Measurements from ENCODE around the gene GPRIN3.

The GPRIN3 gene

DNA sequence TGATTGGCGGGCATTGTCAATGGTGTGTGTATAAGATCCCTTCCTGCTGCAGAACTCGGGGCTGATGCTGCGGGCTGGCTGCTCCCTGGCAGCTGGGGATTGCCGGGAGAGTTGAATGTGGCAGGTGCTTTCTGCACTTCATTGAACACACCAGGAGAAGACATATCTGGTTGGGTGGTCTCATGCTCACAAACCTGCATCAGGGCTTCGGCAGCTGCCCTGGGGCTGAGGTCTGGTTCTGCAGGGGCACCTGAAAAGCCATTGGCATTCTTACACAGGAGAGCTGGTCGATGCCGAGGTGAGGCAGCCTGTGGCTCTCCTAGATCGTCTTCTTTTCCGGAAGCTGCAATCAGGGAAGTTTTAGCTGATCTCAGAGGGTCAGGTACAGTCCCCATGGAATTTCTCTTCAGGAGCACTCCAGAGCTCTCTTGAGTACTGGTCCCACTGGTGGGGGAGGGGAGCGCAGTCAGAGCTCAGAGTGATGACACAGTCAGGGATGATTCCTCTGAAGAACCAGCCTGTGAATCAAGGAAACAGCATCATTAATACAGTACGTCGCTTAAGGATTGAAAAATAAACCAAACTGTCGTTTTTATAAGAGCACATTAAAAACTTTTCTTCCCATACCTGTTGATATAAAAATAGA is 57.8 kb downstream of the GPRIN3 start:
- H3K9ac ChIP-seq (ENCODE audit: low read depth, low read length), result no peak overlapping the region
- no peaks in the 10 kb centered on the region for H3K9me3 ChIP-seq (ENCODE audit: control insufficient read depth, insufficient read depth, low read length)
- no peaks in the 10 kb centered on the region for H3K36me3 ChIP-seq (ENCODE audit: insufficient read depth, low read length)
- no peaks in the 10 kb centered on the region; the same call in 1 of the 2 replicates for H3K4me1 ChIP-seq (ENCODE audit: insufficient read depth, low read length)

DNA sequence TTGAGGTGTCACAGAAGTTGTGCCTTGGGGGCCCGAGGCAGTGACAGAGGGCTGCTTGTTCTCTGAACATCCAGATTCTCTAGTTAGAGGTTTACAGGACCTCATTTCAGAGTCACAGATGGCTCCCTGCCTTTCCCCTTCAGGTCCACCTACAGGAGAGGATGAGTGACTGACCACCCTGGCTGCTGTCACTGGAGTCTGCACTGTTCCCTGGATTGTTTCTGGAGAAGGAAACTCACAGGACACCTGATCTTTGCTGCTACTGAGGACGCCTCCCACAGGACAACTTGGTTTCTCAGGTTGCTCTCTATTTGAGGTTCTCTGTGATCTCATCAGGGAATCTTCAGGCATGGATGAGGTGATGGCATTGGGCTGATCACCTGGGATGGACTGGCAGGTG is 58.3 kb downstream of the GPRIN3 start:
- H3K9me3 ChIP-seq (ENCODE audit: control insufficient read depth, insufficient read depth, low read length), result no peaks in the 10 kb centered on the region
- H3K36me3 ChIP-seq (ENCODE audit: insufficient read depth, low read length), result no peaks in the 10 kb centered on the region
- H3K4me1 ChIP-seq (ENCODE audit: insufficient read depth, low read length), result no peaks in the 10 kb centered on the region; the same call in 1 of the 2 replicates
- no peak overlapping the region for H3K9ac ChIP-seq (ENCODE audit: low read depth, low read length)

- no peaks in the 10 kb centered on the region for H3K36me3 ChIP-seq (ENCODE audit: insufficient read depth, low read length)
- no peaks in the 10 kb centered on the region for H3K9me3 ChIP-seq (ENCODE audit: control insufficient read depth, insufficient read depth, low read length)
Observed at GRCh38 chr4:89248879-89249281, 58.7 kb downstream of the GPRIN3 start.

DNA sequence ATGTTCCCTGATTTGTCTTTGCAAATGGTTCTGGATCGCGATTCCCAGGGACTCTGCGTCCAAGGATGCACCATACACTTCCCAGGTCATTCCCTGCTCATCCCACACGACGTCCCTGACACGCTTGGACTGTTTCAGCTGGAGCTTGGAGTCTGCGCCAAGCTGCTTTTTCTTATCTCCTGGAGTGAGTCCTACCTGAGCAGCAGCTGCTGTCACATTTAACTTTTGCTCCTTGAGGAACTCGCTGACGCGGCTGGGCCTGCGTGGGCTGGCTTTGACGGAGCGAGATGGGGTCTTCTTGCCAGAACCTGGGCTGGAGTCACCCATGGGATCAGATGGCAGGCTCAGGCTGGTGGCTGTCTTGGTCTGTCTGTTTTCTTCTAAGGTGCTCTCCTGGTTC is 59.6 kb downstream of the GPRIN3 start:
- H3K4me1 ChIP-seq (ENCODE audit: insufficient read depth, low read length), result no peaks in the 10 kb centered on the region; the same call in none of the 2 replicates
- no peaks in the 10 kb centered on the region for H3K36me3 ChIP-seq (ENCODE audit: insufficient read depth, low read length)
- no peak overlapping the region for H3K9ac ChIP-seq (ENCODE audit: low read depth, low read length)
- H3K9me3 ChIP-seq (ENCODE audit: control insufficient read depth, insufficient read depth, low read length), result no peaks in the 10 kb centered on the region

More at GRCh38 chr4:89248879-89249281, 58.7 kb downstream of the GPRIN3 start:
- Histone ChIP-seq H3K9ac (ENCODE audit: low read depth, low read length) (no peak overlapping the region), H3K4me1 (ENCODE audit: insufficient read depth, low read length) (no peaks in the 10 kb centered on the region; the same call in 1 of the 2 replicates)

DNA sequence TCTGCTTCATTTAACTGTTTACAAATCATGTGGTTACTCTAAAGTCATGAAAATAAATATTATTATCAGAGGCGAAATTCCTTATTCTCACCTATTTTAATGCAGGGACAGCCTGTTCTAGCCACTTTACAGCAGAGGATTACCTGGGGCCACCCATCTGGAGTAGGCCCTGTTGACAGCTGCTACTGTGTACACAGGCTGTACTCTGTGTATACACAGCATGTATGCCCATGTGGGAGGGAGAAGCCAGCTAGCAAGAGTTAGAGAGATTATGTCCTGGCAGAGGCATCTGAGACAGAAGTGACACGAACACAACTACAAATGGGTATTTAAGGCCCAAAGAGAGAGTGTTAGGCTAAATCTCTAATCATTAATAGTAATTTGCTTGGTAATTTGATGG is 62.1 kb downstream of the GPRIN3 start:
- Histone ChIP-seq H3K9me3 (ENCODE audit: control insufficient read depth, insufficient read depth, low read length) (no peaks in the 10 kb centered on the region), H3K36me3 (ENCODE audit: insufficient read depth, low read length) (no peaks in the 10 kb centered on the region), H3K9ac (ENCODE audit: low read depth, low read length) (no peak overlapping the region), H3K4me1 (ENCODE audit: insufficient read depth, low read length) (no peaks in the 10 kb centered on the region; the same call in none of the 2 replicates)

DNA sequence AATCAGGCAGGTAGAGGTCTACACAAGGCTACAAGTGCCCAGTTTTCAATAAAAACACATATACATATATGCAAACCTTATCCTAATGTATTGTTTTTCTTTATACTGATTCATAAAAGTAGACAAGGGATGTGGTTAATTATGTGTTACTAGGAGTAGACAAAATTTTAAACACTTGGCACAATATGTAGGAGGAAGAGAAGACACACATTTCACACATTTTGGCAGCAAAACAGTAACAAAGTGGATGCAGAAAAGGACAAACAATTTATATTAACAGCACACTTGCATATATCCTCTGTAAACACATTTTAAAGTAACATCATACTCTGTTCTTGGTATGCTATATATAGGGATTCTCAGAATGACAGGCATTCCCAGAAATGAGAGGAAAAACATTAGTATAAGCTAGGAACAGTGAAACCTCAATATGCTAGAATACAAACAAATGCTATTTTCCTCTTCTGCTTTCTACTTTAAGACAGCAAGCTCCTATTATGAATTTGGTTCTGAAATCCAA is 63.8 kb downstream of the GPRIN3 start:
- Histone ChIP-seq H3K36me3 (ENCODE audit: insufficient read depth, low read length) (no peaks in the 10 kb centered on the region), H3K4me1 (ENCODE audit: insufficient read depth, low read length) (no peaks in the 10 kb centered on the region; the same call in 1 of the 2 replicates), H3K9me3 (ENCODE audit: control insufficient read depth, insufficient read depth, low read length) (no peaks in the 10 kb centered on the region), H3K9ac (ENCODE audit: low read depth, low read length) (no peak overlapping the region)

- no peaks in the 10 kb centered on the region; the same call in 1 of the 2 replicates for H3K4me1 ChIP-seq (ENCODE audit: insufficient read depth, low read length)
- no peaks in the 10 kb centered on the region for H3K36me3 ChIP-seq (ENCODE audit: insufficient read depth, low read length)
- no peaks in the 10 kb centered on the region for H3K9me3 ChIP-seq (ENCODE audit: control insufficient read depth, insufficient read depth, low read length)
- no peak overlapping the region for H3K9ac ChIP-seq (ENCODE audit: low read depth, low read length)
Observed at GRCh38 chr4:89242864-89243732, 64.5 kb downstream of the GPRIN3 start.

GRCh38 chr4:89242216-89242615 is 65.4 kb downstream of the GPRIN3 start:
- Histone ChIP-seq H3K4me1 (ENCODE audit: insufficient read depth, low read length) (no peaks in the 10 kb centered on the region; the same call in 1 of the 2 replicates), H3K9me3 (ENCODE audit: control insufficient read depth, insufficient read depth, low read length) (no peaks in the 10 kb centered on the region)

GRCh38 chr4:89230271-89230670 is 77.3 kb downstream of the GPRIN3 start:
- H3K9me3 ChIP-seq (ENCODE audit: control insufficient read depth, insufficient read depth, low read length), result no peaks in the 10 kb centered on the region; the same call in none of the 2 replicates
- no peaks in the 10 kb centered on the region for H3K36me3 ChIP-seq (ENCODE audit: insufficient read depth, low read length)
- no peak overlapping the region for H3K9ac ChIP-seq (ENCODE audit: low read depth, low read length)
- H3K4me1 ChIP-seq (ENCODE audit: insufficient read depth, low read length), result no peaks in the 10 kb centered on the region

More at GRCh38 chr4:89242216-89242615, 65.4 kb downstream of the GPRIN3 start:
- no peaks in the 10 kb centered on the region for H3K36me3 ChIP-seq (ENCODE audit: insufficient read depth, low read length)
- H3K9ac ChIP-seq (ENCODE audit: low read depth, low read length), result no peak overlapping the region

GRCh38 chr4:89226665-89227574 is 80.7 kb downstream of the GPRIN3 start:
- Histone ChIP-seq H3K9ac (ENCODE audit: low read depth, low read length) (no peak overlapping the region), H3K9me3 (ENCODE audit: control insufficient read depth, insufficient read depth, low read length) (no peaks in the 10 kb centered on the region; the same call in 1 of the 2 replicates), H3K36me3 (ENCODE audit: insufficient read depth, low read length) (no peaks in the 10 kb centered on the region), H3K4me1 (ENCODE audit: insufficient read depth, low read length) (0 out of 2 replicates have a peak, but pooled peaks cover 3% of the 10 kb centered on the region)

DNA sequence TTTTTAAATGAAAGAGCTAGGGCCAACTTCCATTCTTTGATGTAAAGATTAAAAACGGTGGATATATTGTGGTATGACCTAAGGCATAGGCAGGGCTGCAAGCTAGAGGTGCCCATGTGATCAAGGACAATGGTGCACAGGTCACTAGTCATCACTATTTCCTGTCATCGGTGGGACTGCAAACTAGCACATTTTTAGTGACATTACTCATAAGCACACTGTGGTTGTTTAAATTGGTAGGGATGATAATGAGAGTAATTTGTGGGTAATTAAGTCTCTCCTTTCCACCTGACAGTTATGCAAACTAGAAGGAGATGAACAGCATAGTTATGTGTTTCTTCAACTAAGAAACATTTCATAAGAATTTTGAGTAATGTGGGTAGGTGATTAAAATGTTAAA is 85.4 kb downstream of the GPRIN3 start:
- no peaks in the 10 kb centered on the region for H3K36me3 ChIP-seq (ENCODE audit: insufficient read depth, low read length)
- no peak overlapping the region for H3K9ac ChIP-seq (ENCODE audit: low read depth, low read length)
- H3K9me3 ChIP-seq (ENCODE audit: control insufficient read depth, insufficient read depth, low read length), result no peaks in the 10 kb centered on the region
- peaks cover 16% of the 10 kb centered on the region; the same call in 1 of the 2 replicates for H3K4me1 ChIP-seq (ENCODE audit: insufficient read depth, low read length)

GRCh38 chr4:89221167-89221867 is 86.3 kb downstream of the GPRIN3 start:
- H3K36me3 ChIP-seq (ENCODE audit: insufficient read depth, low read length), result no peaks in the 10 kb centered on the region
- peaks cover 16% of the 10 kb centered on the region; the same call in 1 of the 2 replicates for H3K4me1 ChIP-seq (ENCODE audit: insufficient read depth, low read length)
- no peak overlapping the region for H3K9ac ChIP-seq (ENCODE audit: low read depth, low read length)
- no peaks in the 10 kb centered on the region for H3K9me3 ChIP-seq (ENCODE audit: control insufficient read depth, insufficient read depth, low read length)

DNA sequence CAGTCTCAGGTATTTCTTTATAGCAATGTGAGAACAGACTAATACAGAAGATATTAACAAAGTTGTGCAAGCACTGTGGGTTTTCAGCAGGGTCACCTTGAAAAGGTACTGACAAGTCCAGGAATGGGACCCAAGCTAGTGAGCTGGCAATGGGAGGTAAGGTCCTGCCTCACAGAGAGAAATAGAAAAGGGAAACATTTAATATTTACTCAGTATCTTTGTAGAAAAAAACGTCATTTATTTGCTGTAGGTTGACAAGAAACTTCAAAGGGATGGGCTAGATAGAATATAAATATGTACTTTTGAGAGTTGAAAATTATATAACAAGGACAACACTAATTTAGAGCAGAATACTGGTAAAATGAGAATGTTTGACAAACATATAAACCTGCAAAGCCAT is 89.0 kb downstream of the GPRIN3 start:
- Histone ChIP-seq H3K4me1 (ENCODE audit: insufficient read depth, low read length) (peaks cover 16% of the 10 kb centered on the region; the same call in 1 of the 2 replicates), H3K36me3 (ENCODE audit: insufficient read depth, low read length) (no peaks in the 10 kb centered on the region), H3K9me3 (ENCODE audit: control insufficient read depth, insufficient read depth, low read length) (no peaks in the 10 kb centered on the region), H3K9ac (ENCODE audit: low read depth, low read length) (no peak overlapping the region)
